GM04504 (cell line): ENCODE data around the gene OTUB2.

Experiments used
- DNase-seq: peaks from one replicate; pipeline ENCODE4 v3.0.0-alpha.2; 2012; ENCODE audit warnings: low read depth

Gene OTUB2

DNA sequence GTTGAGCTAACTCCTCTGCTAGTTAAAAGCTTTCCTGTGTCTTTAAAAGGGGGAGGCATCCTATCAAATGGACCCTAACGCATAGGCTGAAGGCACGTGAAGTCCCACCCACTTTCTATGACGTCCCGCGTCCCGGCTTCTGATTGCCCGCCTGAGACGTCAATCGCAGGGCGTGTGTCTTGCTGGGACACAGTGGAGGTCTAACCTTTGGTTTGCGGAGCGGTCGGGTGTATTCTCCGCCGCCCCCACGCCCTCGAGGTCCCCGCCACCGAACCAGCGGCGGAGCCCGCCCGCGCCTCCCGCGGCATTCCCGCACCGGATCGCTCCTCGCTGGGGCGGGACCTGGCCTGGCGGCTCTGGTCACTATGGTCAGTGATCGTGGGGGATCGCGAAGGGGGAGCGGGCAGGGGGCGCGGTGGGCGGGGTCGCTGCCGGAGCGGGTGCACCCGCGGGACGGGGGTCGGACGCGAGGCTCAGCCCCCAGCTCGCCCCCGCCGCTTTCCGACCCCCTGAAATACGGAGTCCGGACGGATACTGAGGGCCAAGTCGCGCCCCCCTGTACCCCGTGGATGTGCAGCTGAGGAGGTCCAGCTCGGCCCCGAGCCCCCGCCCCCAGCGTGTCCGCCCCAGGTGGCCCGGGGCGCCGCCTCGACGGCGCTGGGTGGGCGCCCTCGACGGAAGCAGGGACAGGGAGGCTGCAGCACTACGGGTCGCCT is at the start of gene OTUB2:
Gene OTUB2, plus strand, starts transcription at position 168 of the 716 bp plus-strand sequence. Its CDS starts 198 bp downstream, at position 366.
- DNase-seq = peak; percentile 98

GRCh38 chr14:93976477-93977057 is 49.6 kb upstream of the OTUB2 start, which contains the start of gene ASB2:
TSS of gene ASB2 (minus strand) at chr14:93976570. CDS start at chr14:93964539, 12,031 bp downstream.
- DNase-seq = no peak

DNA sequence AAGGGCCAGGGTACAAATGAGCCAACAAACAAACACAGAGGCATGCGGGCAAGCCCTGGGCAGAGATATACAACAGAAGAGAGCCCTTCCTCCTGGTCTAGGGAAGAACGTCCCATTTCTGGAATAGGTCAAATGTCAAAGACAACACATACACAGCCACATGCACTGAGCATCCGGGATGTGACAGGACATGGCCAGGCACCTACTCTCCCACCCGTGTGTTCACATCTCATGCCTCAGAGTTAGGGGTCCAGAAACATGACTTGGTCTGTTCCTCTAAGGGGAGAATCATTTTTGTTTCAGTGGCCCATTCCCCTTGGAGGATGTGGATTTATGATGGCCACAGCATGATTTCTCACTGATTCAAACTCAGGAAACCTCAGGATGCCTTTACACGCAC is 49.0 kb upstream of the OTUB2 start:
- DNase-seq = no peak

- no peak for DNase-seq
These were observed 48.2 kb upstream of the OTUB2 start for GRCh38 chr14:93977790-93978581.

GRCh38 chr14:93978735-93979134 is 47.4 kb upstream of the OTUB2 start:
- DNase-seq = no peak

DNA sequence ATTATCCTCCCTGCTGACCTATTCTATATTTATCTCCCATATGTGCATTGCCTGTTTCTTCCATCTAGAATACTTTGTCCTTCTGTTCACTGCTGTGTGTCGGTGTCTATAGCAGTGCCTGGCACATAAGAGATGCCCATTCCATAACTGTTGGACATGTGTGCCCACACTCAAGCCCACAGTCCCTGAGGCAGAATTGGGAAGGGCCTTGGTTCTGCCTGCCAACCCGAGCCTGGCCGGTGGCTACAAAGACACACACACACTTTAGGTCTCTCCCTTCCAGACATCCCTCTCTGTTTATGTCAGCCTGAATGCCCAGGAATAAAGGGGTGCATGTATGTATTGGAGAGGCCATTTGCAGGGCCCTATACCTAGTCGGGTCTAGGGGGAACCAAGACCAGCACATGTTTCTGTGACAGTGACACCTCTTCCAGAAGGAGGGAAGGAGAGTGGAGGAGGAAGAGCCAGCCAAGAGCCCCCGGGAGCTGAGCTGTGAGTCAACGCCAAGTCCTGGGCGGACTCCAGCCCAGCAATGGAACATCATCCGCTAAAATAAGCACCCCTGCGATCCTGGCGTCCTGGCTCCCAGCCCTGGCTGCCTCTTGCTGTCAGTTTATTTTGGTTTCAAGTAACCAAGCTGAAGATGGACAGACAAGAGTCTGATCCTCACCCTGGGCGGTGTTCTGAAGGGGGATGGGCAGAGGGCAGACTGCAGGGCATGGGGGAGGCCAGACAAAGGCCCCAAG is 45.5 kb upstream of the OTUB2 start:
- DNase-seq = no peak

GRCh38 chr14:93981316-93982229 is 44.6 kb upstream of the OTUB2 start:
- no peak for DNase-seq

GRCh38 chr14:93982230-93983007 is 43.7 kb upstream of the OTUB2 start:
- DNase-seq = no peak

- peak; percentile 13 for DNase-seq
These were observed 42.1 kb upstream of the OTUB2 start for GRCh38 chr14:93984070-93984469.

GRCh38 chr14:93984987-93985410 is 41.1 kb upstream of the OTUB2 start:
- DNase-seq = peak; percentile 68

GRCh38 chr14:93986955-93987354 is 39.2 kb upstream of the OTUB2 start:
- DNase-seq = no peak

DNA sequence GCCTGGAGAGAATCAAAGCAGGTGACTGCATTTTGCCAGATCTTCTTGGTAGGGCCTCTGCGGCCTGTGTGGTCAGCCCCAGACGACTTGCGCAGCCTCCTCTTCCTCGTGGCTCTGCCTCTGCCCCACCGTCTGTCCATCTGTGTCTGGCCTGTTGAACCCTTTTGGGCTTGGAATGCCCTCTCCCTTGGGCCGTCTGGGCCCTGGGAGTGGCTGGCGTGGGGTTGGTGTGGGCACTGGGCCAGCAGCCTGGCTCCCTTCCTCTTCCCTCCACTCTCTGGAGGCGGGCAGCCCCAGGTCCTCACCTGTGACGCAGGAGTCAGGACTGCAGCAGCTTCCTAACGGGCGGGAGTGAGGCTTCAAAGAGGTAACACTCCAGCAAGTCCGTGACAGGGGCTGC is 38.8 kb upstream of the OTUB2 start:
- DNase-seq = no peak

DNA sequence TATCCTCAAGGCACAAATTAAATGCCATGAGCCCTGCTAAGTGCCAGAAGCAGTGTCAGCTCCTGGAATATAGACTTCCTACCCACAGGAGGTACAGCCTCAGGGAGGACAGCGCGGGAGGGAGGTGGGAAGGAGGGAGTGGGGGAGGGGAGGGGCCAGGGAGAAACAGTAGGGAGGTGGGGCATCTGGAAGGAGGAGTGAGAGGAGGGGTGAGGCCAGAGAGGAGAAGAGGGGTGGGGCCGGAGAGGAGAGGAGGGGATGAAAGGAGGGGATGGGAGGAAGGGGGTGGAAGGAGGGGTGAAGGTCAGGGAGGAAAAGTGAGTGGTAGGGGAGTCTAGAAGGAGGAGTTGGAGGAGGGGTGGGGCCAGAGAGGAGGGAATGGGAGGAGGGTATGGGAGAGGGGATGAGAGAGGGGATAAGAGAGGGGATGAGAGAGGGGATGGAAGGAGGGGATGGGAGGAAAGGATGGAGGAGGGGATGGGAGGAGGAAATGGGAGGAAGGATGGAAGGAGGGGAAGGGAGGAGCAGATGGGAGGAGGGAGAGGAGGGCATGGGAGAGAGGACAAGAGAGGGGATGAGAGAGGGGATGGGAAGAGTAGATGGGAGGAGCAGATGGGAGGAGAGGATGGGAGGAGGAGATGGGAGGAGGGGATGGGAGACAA is 38.2 kb upstream of the OTUB2 start:
- DNase-seq = no peak

GRCh38 chr14:93989939-93990338 is 36.2 kb upstream of the OTUB2 start:
- DNase-seq = no peak

GRCh38 chr14:93991212-93991611 is 34.9 kb upstream of the OTUB2 start:
- no peak for DNase-seq

GRCh38 chr14:93991649-93992048 is 34.5 kb upstream of the OTUB2 start:
- DNase-seq = no peak

DNA sequence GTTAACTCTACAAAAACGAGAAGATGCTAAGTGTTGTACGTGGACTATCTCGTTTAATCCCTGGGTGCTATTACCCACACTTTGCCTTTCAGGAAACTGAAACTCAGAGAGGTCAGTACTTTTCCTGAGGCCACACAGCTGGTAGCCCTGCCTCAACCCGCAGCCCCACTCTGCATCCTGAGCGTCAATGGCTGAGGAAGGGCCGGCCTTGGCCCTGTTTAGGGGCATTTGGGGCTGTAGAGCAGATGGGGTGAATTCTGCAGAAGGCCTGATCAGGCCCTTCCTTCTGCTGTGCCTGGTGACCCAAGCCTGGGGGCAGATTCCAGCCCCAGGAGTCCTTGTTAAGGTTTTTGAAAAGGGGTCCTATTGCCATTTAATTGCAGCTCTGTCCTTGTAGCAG is 32.8 kb upstream of the OTUB2 start:
- DNase-seq = no peak

GRCh38 chr14:93994919-93995682 is 31.0 kb upstream of the OTUB2 start:
- DNase-seq = peak; percentile 58

GRCh38 chr14:93996130-93996695 is 29.9 kb upstream of the OTUB2 start:
- no peak for DNase-seq
